OCI-M2 (cell line): ENCODE data around the gene ATCAY.
"Not testable (repeated sequence)": the region's sequence is repeated elsewhere in the genome, so short reads cannot be mapped to it uniquely, and the experiment has no call there.

Experiments
- DNase-seq: peaks from one replicate; lab custom pipeline; 2025; ENCODE audit not compliant: unreplicated experiment; lab: John Stamatoyannopoulos, UW

ATCAY gene

GRCh38 chr19:3967983-3968382, 87.5 kb downstream of the ATCAY start:
- DNase-seq, result not testable (repeated sequence)

GRCh38 chr19:3968556-3969434, 88.3 kb downstream of the ATCAY start:
- no peak for DNase-seq

- no peak for DNase-seq
Observed at GRCh38 chr19:3969435-3970312, 89.2 kb downstream of the ATCAY start.

DNA sequence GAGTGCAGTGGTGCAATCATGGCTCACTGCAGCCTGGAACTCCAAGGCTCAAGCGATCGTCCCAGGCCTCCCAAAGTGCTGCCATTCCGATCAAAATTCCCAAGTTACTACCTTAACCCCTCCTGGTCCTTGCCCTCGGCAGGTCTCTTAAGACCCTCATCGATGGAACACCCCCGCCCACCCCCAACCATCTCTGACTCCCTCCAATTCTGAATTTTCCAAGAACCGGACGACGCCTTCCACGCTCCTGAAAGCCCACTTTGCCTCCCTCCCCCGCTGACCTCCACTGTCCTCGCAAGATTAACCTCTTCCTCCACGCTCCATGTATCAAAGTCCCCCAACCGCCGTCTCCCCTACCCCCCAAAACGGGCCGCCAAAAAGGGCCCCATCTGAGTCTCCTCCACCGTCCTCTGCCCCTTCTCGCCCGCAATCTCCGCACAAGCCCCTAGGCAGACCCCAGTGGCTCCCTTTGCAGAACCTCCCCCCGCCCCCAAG, 89.9 kb downstream of the ATCAY start:
- no peak for DNase-seq

GRCh38 chr19:3970808-3971598, 90.5 kb downstream of the ATCAY start, which contains the start of gene DAPK3:
DAPK3 (minus strand) TSS chr19:3971099; CDS start chr19:3969735, 1,364 bp downstream.
- peak; percentile 42 for DNase-seq

- no peak for DNase-seq
Observed at GRCh38 chr19:3975144-3975543, 94.7 kb downstream of the ATCAY start.

DNA sequence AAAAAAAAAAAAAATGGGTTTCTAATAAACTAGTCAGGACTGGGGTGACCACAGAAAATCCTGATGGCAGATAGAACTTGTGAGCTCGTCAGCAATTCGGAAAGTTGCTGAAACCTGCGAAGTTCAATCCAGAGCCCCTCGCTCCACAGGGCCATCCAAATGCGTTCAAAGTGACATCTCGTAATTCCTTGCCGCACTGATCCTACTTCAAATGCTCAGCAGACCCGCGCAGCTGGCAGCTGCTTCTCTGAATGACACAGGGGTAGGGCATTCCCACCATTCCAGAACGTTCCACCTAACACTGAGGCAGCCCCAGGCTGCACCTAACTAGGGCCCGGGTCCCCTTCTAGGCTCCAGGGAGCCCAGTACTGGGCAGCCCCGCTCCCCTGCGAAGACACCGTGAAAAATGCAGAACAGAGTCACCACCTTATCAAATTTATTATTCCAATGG, 95.2 kb downstream of the ATCAY start:
- DNase-seq, result no peak

DNA sequence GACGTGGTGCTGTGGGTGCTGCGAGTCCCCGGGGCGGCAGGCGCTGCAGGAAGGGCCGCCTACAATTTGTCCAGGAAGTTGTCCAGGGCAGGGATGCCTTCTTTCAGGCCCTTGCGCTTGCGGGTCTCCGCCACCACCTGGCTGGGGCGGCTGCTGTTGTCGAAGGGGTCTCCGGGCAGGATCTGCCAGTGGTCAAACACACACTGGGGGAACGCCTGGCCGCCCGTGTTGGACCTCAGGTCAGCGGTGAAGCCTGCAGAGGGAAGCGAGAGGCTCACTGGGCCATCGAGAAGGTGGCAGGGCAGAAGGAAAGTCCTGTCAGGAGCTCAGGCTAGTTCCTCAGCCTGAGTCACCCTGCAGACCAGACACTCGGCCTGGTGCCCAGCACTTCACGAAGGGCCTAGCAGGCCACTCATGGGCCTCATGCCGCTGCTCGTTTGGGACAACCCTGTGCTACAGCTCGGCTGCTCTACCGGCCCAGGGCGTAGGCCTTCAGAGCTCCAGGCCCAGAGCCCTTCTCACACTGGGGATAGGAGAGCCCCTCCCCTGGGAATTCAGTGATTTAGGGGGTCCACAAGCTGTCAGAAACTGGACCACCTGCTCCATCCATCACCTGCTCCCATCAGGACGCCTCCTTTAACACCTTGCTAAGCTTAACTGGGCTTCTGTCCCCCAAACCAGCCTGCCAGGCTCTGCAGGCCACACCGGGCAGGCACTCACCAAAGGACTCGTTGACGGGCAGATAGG, 96.2 kb downstream of the ATCAY start:
- DNase-seq, result no peak
